ENCODE measurements around the gene GPD2. TPM values are rescaled to one million over a fixed set of nuclear protein-coding genes. Genes with fewer than 3 reads are reported as not detected.

The GPD2 gene
- total RNA-seq, 1 experiment from 2014 or later = 32.2 TPM

DNA sequence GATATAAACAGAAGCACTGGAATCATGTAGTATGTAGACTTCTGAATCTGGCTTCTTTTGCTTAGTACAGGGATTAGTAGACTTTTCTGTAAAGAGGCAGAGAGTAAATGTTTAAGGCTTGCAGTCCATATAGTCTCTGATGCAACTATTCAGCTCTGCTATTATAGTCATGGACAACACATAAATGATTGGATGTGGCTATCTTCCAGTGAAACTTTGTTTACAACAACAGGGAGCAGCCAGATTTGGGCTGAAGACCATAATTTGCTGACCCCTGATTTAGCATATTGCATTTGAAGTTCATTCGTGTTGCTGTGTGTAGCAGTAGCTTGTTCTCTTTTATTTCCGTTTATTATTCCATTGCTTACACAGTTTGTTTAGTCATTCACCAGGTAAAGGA lies 55.0 kb downstream of the GPD2 start:
- no peak overlapping the region; the same call in 1 of the 2 replicates for H3K27ac Mint-ChIP-seq
- TF ChIP-seq ZNF121 (CRISPR knock-in tag; IDR thresholded peaks at IDR 0.05) = no peak
- no peak for TF ChIP-seq ZNF232 (CRISPR knock-in tag; IDR thresholded peaks at IDR 0.05)
- TF ChIP-seq ZBTB21 (CRISPR knock-in tag; IDR thresholded peaks at IDR 0.05; ENCODE audit: borderline replicate concordance) = no peak
- no peak for TF ChIP-seq ZNF396 (CRISPR knock-in tag; IDR thresholded peaks at IDR 0.05; ENCODE audit: borderline replicate concordance)
- TF ChIP-seq, protein P1, sequence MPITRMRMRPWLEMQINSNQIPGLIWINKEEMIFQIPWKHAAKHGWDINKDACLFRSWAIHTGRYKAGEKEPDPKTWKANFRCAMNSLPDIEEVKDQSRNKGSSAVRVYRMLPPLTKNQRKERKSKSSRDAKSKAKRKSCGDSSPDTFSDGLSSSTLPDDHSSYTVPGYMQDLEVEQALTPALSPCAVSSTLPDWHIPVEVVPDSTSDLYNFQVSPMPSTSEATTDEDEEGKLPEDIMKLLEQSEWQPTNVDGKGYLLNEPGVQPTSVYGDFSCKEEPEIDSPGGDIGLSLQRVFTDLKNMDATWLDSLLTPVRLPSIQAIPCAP (CRISPR knock-in tag; IDR thresholded peaks at IDR 0.05) = no peak
- no peak for TF ChIP-seq EMX1 (CRISPR knock-in tag; IDR thresholded peaks at IDR 0.05)
- TF ChIP-seq CBFB (CRISPR knock-in tag; IDR thresholded peaks at IDR 0.05; ENCODE audit: low read depth) = no peak
- TF ChIP-seq KAT7 (CRISPR knock-in tag; IDR thresholded peaks at IDR 0.05; ENCODE audit: borderline replicate concordance) = no peak
- TF ChIP-seq SOX15 (CRISPR knock-in tag; IDR thresholded peaks at IDR 0.05) = no peak
- no peak for TF ChIP-seq ZNF416 (CRISPR knock-in tag; IDR thresholded peaks at IDR 0.05)
- TF ChIP-seq RELA (CRISPR knock-in tag; IDR thresholded peaks at IDR 0.05; ENCODE audit: borderline replicate concordance) = no peak
- no peak for TF ChIP-seq CREB1 (CRISPR knock-in tag; IDR thresholded peaks at IDR 0.05)
- TF ChIP-seq TP53 (CRISPR knock-in tag; IDR thresholded peaks at IDR 0.05) = no peak
- TF ChIP-seq GTF2I (CRISPR knock-in tag; conservative IDR thresholded peaks at IDR 0.05) = no peak
- TF ChIP-seq NR2C2 (CRISPR knock-in tag; IDR thresholded peaks at IDR 0.05) = no peak
- TF ChIP-seq, protein P2, sequence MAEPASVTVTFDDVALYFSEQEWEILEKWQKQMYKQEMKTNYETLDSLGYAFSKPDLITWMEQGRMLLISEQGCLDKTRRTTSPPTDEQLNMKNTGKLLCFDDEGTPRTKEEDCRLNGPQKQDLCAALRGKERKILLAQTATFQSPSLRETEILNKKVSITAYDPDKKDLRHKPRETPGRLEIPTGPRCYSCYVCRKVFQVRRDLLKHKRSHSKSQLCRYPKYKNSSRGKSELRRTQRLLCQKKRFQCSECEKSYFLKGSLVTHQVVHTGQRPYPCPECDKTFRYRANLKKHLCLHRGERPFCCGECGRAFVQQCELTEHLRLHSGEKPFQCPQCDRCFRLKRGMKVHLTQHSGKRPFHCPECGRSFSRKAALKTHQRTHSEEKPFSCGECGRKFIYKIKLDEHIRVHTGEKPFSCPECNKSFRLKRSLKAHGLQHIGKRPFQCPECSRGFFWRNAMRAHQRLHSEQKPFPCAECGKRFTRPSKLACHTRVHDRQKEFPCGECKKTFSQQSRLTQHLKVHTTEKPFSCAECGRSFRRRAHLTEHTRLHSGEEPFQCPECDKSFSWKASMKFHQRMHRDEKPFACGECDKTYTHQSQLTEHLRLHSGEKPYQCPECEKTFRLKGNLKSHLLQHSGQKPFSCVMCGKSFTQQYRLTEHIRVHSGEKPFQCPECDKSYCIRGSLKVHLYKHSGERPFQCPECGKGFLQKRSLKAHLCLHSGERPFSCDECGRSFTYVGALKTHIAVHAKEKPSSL (CRISPR knock-in tag; conservative IDR thresholded peaks at IDR 0.05) = no peak
- TF ChIP-seq ZNF317 (CRISPR knock-in tag; IDR thresholded peaks at IDR 0.05; ENCODE audit: borderline replicate concordance, low read depth) = no peak
- POLR2A ChIA-PET = no interaction called here
- H3K4me3 Mint-ChIP-seq = no peak overlapping the region
- DNase-seq (ENCODE audit: low spot score) (no peak), ATAC-seq (no peak)
- H3K4me1 Mint-ChIP-seq = peaks cover 9% of the 10 kb centered on the region; the same call in 1 of the 2 replicates
- no peaks in the 10 kb centered on the region for H3K27me3 Mint-ChIP-seq (ENCODE audit: low read depth)
- no peaks in the 10 kb centered on the region for H3K36me3 Mint-ChIP-seq
- CTCF ChIA-PET = no interaction called here
- H3K9me3 Mint-ChIP-seq = no peaks in the 10 kb centered on the region

DNA sequence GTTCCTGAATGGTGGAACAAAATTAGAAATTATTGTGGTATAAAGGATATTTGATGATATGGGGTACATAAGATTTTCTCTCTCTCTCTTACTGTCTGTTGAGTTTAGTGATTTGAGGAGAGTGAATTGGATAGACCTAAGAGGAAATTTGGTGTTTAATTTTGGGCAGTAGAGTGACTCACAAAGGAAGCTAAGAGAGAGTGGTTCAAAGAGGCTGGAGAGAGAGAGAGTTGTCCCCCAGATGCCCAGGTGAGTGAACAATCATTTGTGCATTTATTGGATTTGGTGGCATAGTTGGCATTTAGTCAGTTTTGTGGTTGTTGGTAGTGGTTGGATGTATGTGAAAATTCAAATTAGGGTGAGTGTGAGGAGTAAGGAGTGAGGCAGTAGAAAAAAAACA lies 56.8 kb downstream of the GPD2 start:
- no peaks in the 10 kb centered on the region for H3K36me3 Mint-ChIP-seq
- ATAC-seq (no peak), DNase-seq (ENCODE audit: low spot score) (no peak)
- H3K9me3 Mint-ChIP-seq = no peaks in the 10 kb centered on the region
- no peak overlapping the region for H3K27ac Mint-ChIP-seq
- no peaks in the 10 kb centered on the region for H3K27me3 Mint-ChIP-seq (ENCODE audit: low read depth)
- ChIA-PET CTCF (no interaction called here), POLR2A (no interaction called here)
- no peak overlapping the region for H3K4me3 Mint-ChIP-seq
- TF ChIP-seq ZBTB21 (CRISPR knock-in tag; IDR thresholded peaks at IDR 0.05; ENCODE audit: borderline replicate concordance) = no peak
- TF ChIP-seq, protein P3, sequence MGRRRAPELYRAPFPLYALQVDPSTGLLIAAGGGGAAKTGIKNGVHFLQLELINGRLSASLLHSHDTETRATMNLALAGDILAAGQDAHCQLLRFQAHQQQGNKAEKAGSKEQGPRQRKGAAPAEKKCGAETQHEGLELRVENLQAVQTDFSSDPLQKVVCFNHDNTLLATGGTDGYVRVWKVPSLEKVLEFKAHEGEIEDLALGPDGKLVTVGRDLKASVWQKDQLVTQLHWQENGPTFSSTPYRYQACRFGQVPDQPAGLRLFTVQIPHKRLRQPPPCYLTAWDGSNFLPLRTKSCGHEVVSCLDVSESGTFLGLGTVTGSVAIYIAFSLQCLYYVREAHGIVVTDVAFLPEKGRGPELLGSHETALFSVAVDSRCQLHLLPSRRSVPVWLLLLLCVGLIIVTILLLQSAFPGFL (CRISPR knock-in tag; IDR thresholded peaks at IDR 0.05; ENCODE audit: borderline replicate concordance) = no peak
- TF ChIP-seq, protein P4, sequence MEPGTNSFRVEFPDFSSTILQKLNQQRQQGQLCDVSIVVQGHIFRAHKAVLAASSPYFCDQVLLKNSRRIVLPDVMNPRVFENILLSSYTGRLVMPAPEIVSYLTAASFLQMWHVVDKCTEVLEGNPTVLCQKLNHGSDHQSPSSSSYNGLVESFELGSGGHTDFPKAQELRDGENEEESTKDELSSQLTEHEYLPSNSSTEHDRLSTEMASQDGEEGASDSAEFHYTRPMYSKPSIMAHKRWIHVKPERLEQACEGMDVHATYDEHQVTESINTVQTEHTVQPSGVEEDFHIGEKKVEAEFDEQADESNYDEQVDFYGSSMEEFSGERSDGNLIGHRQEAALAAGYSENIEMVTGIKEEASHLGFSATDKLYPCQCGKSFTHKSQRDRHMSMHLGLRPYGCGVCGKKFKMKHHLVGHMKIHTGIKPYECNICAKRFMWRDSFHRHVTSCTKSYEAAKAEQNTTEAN (CRISPR knock-in tag; IDR thresholded peaks at IDR 0.05) = no peak
- TF ChIP-seq, protein P5, sequence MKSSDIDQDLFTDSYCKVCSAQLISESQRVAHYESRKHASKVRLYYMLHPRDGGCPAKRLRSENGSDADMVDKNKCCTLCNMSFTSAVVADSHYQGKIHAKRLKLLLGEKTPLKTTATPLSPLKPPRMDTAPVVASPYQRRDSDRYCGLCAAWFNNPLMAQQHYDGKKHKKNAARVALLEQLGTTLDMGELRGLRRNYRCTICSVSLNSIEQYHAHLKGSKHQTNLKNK (CRISPR knock-in tag; IDR thresholded peaks at IDR 0.05) = no peak
- no peak for TF ChIP-seq CREB1 (CRISPR knock-in tag; IDR thresholded peaks at IDR 0.05)
- TF ChIP-seq, protein P1 (CRISPR knock-in tag; IDR thresholded peaks at IDR 0.05) = no peak
- no peak for TF ChIP-seq IRF2 (CRISPR knock-in tag; IDR thresholded peaks at IDR 0.05; ENCODE audit: borderline replicate concordance, low read depth)
- no peak for TF ChIP-seq EMX1 (CRISPR knock-in tag; IDR thresholded peaks at IDR 0.05)
- TF ChIP-seq TEAD4 (CRISPR knock-in tag; IDR thresholded peaks at IDR 0.05) = no peak
- TF ChIP-seq, protein P6, sequence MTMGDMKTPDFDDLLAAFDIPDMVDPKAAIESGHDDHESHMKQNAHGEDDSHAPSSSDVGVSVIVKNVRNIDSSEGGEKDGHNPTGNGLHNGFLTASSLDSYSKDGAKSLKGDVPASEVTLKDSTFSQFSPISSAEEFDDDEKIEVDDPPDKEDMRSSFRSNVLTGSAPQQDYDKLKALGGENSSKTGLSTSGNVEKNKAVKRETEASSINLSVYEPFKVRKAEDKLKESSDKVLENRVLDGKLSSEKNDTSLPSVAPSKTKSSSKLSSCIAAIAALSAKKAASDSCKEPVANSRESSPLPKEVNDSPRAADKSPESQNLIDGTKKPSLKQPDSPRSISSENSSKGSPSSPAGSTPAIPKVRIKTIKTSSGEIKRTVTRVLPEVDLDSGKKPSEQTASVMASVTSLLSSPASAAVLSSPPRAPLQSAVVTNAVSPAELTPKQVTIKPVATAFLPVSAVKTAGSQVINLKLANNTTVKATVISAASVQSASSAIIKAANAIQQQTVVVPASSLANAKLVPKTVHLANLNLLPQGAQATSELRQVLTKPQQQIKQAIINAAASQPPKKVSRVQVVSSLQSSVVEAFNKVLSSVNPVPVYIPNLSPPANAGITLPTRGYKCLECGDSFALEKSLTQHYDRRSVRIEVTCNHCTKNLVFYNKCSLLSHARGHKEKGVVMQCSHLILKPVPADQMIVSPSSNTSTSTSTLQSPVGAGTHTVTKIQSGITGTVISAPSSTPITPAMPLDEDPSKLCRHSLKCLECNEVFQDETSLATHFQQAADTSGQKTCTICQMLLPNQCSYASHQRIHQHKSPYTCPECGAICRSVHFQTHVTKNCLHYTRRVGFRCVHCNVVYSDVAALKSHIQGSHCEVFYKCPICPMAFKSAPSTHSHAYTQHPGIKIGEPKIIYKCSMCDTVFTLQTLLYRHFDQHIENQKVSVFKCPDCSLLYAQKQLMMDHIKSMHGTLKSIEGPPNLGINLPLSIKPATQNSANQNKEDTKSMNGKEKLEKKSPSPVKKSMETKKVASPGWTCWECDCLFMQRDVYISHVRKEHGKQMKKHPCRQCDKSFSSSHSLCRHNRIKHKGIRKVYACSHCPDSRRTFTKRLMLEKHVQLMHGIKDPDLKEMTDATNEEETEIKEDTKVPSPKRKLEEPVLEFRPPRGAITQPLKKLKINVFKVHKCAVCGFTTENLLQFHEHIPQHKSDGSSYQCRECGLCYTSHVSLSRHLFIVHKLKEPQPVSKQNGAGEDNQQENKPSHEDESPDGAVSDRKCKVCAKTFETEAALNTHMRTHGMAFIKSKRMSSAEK (CRISPR knock-in tag; IDR thresholded peaks at IDR 0.05; ENCODE audit: borderline replicate concordance) = no peak
- TF ChIP-seq, protein P7, sequence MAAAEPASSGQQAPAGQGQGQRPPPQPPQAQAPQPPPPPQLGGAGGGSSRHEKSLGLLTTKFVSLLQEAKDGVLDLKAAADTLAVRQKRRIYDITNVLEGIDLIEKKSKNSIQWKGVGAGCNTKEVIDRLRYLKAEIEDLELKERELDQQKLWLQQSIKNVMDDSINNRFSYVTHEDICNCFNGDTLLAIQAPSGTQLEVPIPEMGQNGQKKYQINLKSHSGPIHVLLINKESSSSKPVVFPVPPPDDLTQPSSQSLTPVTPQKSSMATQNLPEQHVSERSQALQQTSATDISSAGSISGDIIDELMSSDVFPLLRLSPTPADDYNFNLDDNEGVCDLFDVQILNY (CRISPR knock-in tag; IDR thresholded peaks at IDR 0.05) = no peak
- H3K4me1 Mint-ChIP-seq = peaks cover 14% of the 10 kb centered on the region
